ENCODE data around the gene MAT1A. TPM values are rescaled to one million over a fixed set of nuclear protein-coding genes. Genes with fewer than 3 reads are reported as not detected.
"Not testable (repeated sequence)": the region's sequence is repeated elsewhere in the genome, so short reads cannot be mapped to it uniquely, and the experiment has no call there.

Gene MAT1A
- not detected for total RNA-seq

- ChIA-PET CTCF (interaction anchor here (0.7 kb wide), 1 partner anchor 102 kb away, joined by 3 read pairs; no protein-coding TSS in a partner anchor), POLR2A (no interaction called here)
These were observed at the start of gene MAT1A for GRCh38 chr10:80289451-80290287. TSS of gene MAT1A (minus strand) at chr10:80289658. CDS start at chr10:80289423, 235 bp downstream.

GRCh38 chr10:80333983-80334382, 44.5 kb upstream of the MAT1A start:
- CTCF ChIA-PET: no interaction called here
- POLR2A ChIA-PET: no interaction called here

GRCh38 chr10:80324891-80325364, 35.5 kb upstream of the MAT1A start:
- POLR2A ChIA-PET: no interaction called here
- CTCF ChIA-PET: no interaction called here

- POLR2A ChIA-PET: no interaction called here
- CTCF ChIA-PET: no interaction called here
These were observed 34.6 kb upstream of the MAT1A start for GRCh38 chr10:80324086-80324485.

GRCh38 chr10:80323311-80323710, 33.9 kb upstream of the MAT1A start:
- POLR2A ChIA-PET: no interaction called here
- CTCF ChIA-PET: no interaction called here

- POLR2A ChIA-PET: no interaction called here
- CTCF ChIA-PET: no interaction called here
These were observed 33.3 kb upstream of the MAT1A start for GRCh38 chr10:80322711-80323110.

GRCh38 chr10:80322158-80322557, 32.7 kb upstream of the MAT1A start:
- CTCF ChIA-PET: no interaction called here
- POLR2A ChIA-PET: no interaction called here

DNA sequence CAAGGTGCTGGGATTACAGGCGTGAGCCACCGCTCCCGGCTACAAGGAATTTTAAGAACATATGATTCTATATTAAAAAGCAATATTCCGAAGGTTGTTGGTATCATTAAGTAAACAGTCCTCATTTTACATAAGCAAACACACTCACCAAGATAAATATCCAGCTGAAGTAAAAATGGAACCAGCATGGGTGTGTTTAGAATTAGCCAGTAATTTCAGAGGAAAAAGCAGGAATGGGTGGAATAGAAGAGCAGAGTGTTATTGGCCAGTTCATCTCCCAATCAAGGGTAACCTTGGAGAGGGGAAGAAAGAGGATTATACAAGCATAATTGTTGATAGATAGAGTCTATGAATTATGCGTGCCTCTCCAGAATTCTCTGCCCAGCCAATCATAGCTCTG, 31.7 kb upstream of the MAT1A start:
- CTCF ChIA-PET: no interaction called here
- POLR2A ChIA-PET: interaction anchor here (0.6 kb wide), 1 partner anchor 153 kb away, joined by 3 read pairs; no protein-coding TSS in a partner anchor

DNA sequence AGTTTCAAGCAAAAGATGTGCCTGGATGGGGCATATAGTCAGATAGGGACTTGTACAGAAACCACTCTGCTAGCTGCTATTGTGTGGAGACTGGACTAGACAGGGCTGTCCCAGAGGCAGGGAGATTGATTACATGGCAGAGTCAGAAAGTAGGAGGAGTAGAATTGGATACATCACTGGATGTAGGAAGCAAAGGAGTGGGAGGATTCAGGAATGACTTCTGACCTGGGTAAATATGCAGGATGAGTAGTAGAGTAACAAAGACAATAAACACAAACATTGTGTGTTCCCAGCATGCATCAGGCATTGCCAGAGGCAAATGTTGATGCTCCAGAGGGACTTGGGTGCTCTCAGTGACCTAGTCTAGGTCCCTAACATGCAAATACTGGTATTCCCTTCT, 30.9 kb upstream of the MAT1A start:
- ChIA-PET POLR2A (no interaction called here), CTCF (interaction anchor here (0.7 kb wide), 1 partner anchor 312 kb away, joined by 3 read pairs; no protein-coding TSS in a partner anchor)

- CTCF ChIA-PET: interaction anchor here (0.7 kb wide), 1 partner anchor 313 kb away, joined by 3 read pairs; no protein-coding TSS in a partner anchor
These were observed 30.4 kb upstream of the MAT1A start for GRCh38 chr10:80319725-80320290.

GRCh38 chr10:80319318-80319717, 29.9 kb upstream of the MAT1A start:
- CTCF ChIA-PET: no interaction called here

More at GRCh38 chr10:80319725-80320290, 30.4 kb upstream of the MAT1A start:
- POLR2A ChIA-PET: no interaction called here

GRCh38 chr10:80318742-80319141, 29.3 kb upstream of the MAT1A start:
- ChIA-PET CTCF (no interaction called here), POLR2A (no interaction called here)

More at GRCh38 chr10:80319318-80319717, 29.9 kb upstream of the MAT1A start:
- POLR2A ChIA-PET: no interaction called here

GRCh38 chr10:80315391-80315790, 25.9 kb upstream of the MAT1A start:
- CTCF ChIA-PET: no interaction called here

DNA sequence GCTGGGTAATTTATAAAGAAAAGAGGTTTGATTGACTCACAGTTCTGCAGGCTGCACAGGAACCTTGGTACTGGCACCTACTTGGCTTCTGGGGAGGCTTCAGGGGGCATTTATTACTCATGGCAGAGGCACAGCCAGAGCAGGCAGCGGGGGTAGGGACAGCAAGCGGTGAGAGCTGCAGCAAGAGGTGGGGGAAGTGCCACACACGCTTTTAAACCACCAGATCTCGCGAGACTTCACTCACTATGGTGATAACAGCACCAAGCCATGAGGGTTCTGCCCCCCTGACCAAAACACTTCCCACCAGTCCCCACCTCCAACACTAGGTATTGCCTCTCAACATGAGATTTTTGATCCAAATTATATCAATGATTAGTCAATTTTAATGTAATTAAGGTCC, 24.1 kb upstream of the MAT1A start:
- POLR2A ChIA-PET: no interaction called here
- CTCF ChIA-PET: no interaction called here

More at GRCh38 chr10:80315391-80315790, 25.9 kb upstream of the MAT1A start:
- POLR2A ChIA-PET: no interaction called here

- POLR2A ChIA-PET, CTCF ChIA-PET: not testable (repeated sequence)
These were observed 16.5 kb upstream of the MAT1A start for GRCh38 chr10:80305989-80306388.

GRCh38 chr10:80296942-80297341, 7.5 kb upstream of the MAT1A start:
- POLR2A ChIA-PET: no interaction called here
- CTCF ChIA-PET: no interaction called here

- ChIA-PET POLR2A (no interaction called here), CTCF (no interaction called here)
These were observed 3.3 kb upstream of the MAT1A start for GRCh38 chr10:80292607-80293239.

- ChIA-PET CTCF (no interaction called here), POLR2A (no interaction called here)
These were observed 1.2 kb upstream of the MAT1A start for GRCh38 chr10:80290474-80291220.

GRCh38 chr10:80288849-80289248, 609 bp downstream of the MAT1A start:
- POLR2A ChIA-PET: no interaction called here
- CTCF ChIA-PET: no interaction called here

DNA sequence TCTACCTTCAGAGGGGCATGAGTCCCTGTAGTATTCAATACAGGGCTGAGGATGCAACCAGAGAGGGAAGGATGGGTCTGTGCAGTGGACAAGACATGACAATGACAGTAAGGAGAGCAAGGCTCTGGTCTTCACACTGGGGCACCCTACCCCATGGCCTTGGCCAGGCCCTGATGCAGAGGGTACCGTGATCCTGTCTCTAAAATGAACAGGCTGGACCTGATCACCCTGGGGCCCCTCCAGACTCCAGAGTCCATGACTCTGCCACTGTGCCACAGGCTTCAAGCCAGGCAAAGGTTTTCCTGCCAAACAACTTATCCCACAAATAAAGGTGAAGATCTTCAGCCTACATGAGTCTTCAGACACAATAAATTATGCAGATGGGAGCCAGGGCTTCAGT, 4.9 kb downstream of the MAT1A start:
- ChIA-PET POLR2A (no interaction called here), CTCF (no interaction called here)

Measured in activated CD8-positive, alpha-beta memory T cell treated with anti-CD3 and anti-CD28 coated beads for 36 hours (primary cell).